Hippocampal formation (tissue), 2 donors: ENCODE data around the gene ANKRD55.
A peak's percentile ranks its signal among the peaks of the same experiment; 100 is the strongest.
"Not testable (repeated sequence)": the region's sequence is repeated elsewhere in the genome, so short reads cannot be mapped to it uniquely, and the experiment has no call there.

Experiments
- DNase-seq, 2 donors: peaks; one replicate each; lab custom pipeline; 2025; lab: John Stamatoyannopoulos, UW

Gene ANKRD55

DNA sequence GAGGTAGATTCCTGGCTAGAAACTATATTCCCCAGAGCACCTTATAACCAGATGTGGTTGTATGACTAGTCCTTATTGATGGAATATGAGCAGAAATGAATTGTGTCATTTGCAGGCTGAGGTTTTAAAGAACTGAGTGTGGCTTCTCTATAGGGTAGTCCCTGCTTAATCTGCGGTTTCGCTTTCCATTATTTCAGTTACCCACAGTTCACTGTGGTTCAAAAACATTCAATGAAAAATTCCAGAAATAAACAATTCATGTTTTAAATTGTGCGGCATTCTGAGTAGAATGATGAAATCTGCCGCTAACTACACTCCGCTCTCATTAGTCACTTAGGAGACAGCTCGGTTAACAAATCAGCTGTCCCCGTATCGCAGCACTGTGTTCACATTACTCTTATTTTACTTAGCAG, 65.1 kb downstream of the ANKRD55 start:
- no peak for DNase-seq

DNA sequence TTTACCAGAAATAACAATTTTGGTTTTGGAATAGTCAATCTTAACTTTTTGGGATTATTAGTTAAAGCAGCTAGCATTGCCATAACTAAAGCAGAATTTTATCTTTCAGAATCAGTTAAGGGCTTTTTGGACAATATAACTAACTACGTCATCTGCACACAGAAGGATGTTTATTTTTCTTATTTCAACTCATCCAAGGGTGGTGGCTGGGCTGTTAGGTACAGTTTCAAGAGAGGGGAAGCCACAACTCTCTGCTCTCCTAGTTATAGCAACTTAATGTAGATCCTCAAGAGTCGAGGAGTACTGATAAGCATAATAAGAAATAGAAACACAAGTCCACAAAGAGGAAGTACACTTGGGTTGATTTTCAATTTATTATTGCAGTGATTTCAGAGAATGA, 65.6 kb downstream of the ANKRD55 start:
- DNase-seq, result no peak

DNA sequence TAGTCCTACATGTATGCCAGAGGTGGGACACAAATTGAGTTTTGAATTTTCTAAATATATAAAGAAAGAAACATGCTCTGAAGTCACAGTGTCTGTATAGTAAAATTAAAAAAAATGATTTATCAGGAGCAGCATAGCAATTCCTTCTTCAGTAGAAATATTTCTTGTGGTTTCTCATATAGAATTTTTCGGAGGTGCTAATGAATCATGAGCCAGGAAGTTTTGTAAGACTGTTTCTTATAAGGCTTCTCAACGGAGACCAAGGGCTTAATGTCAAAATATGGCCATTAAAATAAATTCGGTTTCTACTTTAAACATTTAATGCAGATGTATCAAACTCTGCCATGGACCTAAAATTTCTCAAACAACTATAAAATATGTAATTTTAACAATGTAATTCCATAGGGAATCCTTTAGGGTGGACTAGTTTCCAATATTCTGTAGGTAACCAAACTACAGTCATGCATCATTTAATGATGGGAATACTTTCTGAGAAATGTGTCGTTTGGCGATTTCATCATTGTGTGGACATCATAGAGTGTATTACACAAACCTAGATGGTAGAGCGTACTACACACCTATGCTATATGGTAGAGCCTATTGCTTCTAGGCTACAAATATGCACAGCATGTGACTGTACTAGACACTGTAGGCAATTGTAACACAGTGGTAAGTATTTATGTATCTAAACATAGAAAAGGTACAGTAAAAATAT, 66.3 kb downstream of the ANKRD55 start:
- no peak for DNase-seq

DNA sequence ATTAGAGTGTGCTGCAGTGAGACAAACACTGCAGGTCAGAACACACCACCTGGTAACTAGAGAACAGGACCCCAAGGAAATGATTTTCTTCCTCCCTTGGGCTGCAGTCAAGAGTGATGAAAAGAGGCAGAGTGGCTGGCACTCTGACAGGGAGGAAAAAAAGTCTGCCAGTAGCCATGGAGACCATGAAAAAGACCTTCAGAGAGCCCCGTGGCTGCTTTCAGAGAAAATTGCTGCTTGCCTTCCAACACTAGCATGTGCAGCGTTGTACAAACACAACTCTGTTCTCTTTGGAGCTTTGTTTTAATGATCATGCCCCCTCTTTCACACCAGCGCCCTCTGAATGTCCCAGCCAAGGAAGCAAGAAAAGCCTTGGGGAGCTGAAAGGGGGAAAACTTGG, 68.8 kb downstream of the ANKRD55 start:
- peak; percentile 59 to 77 for DNase-seq

DNA sequence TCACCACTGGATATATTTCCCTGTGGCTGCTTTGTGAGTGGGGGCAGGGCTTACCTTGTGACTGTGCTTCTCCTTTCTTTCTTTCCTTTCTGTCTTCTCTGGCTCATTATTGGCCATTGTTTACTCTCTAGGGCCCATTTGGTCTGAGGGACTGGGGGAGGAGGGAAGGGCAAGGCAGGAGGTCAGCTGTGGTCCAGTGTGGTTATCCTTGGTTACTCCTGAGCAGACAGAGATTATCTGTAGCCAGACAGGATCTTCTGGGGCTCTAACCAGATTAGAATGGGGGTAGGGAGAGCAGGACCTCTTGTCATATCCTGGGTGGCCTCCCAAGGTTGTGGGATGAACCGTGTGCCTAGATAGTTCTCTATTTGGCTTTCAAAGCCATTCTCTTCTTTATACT, 71.2 kb downstream of the ANKRD55 start:
- no peak for DNase-seq

DNA sequence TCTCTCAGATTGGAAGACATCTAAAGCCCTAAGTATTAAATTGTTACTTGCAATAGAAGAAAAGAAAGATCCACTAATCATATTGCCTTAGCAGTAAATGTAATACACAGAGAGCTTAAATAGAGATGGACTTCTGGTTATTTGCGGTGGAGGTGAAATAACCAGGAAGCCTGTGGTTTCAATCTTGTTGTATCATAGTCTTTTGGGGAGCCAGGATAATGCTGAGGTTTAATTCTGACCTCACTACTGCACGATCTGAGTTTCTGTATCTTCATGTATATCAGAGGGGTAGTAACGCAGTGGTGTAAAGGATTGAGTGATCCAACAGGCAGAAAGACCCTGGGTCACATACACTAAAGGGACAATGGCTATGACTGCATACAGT, 71.7 kb downstream of the ANKRD55 start:
- DNase-seq, result no peak

DNA sequence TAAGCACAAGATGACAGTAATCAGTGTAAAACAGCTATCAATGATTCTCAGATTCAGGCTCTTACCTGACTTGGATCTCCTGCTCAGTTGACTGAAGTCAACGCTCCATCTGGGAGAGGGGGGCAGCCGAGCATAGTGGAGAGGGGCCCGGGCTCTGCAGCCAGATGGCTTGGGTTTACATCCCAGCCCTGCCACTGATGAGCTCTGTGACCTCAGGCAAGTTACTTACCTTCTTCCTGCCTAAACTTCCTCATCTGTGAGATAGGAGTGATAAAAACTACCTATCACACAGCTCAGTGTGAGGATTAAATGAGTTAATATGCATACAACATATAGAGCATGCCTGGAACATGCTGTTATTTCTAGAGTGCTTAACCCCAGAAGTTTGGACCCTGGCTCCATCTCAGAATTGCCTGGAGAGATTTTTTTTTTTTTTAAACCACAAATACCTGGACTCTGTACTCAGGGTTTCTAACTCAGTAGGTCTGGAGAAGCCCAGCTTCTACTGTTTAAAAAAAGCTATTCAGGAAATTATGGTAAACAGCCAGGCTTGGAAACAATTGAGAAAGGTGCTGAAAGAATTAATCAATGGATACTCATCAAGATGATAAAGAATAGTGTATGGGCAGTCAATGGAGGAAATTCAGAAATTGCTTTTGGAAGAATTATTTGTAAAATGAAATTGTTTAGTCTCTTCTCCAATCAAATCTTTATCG, 72.2 kb downstream of the ANKRD55 start:
- no peak for DNase-seq

DNA sequence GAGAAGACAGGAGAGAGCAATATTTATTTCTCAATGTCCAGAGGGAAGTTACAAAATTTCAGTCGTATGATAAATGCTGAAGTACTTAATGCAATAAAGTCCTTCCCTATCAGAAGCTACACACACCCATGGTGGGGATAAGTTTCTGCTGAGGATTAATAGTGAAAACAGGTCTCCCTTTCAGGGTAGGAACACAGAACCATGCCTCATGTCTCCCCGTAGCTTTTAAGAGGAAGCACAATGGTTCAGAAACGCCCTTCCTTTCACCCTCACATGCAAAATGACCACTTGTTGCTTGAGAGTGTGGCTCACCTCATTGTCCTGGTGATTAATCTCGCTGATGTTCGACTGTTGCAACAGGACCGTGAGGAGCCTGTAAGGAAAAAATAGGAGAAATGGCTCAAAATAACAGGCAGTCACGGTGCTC, 73.6 kb downstream of the ANKRD55 start:
- DNase-seq, result no peak

DNA sequence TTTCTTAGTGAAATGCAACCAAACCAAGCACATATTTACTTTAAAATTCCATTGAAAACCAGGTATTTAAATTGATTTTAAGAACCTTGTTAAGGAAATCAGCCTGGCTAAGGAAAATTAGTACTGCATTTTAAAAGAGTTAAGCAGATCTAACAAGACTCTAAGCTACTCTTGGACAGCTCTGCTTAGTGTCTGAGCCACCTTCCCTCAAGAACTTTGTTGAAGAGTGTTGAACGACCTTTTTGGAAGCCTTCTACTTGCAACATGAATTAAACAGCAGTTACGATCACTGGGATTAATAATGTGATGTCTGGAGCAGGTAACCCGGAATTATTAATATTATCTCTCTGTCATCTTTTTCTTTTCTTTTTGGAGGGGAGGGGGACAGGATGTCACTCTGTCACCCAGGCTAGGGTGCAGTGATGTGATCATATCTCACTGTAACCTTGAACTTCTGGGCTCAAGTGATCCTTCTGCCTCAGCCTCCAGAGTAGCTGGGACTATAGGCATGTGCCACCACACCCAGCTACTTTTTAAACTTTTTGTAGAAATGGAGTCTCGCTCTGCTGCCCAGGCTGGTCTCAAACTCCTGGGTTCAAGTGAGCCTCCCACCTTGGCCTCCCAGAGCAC, 74.7 kb downstream of the ANKRD55 start:
- DNase-seq, result no peak

DNA sequence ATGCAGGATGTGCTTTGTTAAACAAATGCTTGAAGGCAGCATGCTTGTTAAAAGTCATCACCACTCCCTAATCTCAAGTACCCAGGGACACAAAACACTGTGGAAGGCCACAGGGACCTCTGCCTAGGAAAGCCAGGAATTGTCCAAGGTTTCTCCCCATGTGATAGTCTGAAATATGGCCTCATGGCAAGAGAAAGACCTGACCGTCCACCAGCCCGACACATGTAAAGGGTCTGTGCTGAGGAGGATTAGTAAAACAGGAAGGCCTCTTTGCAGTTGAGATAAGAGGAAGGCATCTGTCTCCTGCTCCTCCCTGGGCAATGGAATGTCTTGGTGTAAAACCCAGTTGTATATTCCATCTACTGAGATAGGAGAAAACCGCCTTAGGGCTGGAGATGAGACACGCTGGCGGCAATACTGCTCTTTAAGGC, 75.9 kb downstream of the ANKRD55 start:
- not testable (repeated sequence) for DNase-seq

DNA sequence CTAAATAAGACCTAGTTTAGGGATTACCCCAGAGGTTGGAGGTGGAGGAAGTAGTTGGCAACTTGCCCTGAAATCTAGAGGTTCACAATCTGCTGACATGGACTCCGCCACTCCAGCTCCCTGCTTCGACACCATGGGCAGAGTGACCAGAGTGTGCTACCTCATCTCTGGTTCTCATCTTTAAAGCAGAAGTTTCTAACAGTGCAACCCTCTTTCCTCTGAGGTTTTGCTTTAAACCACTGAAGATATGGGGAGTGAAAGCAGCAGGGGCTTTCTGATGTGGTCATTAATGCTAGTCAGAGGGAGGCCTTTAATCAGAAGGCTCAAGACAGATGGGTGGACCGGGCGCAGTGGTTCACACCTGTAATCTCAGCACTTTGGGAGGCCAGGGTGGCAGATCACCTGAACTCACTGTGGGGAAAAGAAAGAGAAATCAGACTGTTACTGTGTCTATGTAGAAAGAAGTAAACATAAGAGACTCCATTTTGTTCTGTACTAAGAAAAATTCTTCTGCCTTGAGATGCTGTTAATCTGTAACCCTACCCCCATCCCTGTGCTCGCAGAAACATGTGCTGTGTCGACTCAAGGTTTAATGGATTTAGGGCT, 76.4 kb downstream of the ANKRD55 start:
- DNase-seq, result not testable (repeated sequence)

DNA sequence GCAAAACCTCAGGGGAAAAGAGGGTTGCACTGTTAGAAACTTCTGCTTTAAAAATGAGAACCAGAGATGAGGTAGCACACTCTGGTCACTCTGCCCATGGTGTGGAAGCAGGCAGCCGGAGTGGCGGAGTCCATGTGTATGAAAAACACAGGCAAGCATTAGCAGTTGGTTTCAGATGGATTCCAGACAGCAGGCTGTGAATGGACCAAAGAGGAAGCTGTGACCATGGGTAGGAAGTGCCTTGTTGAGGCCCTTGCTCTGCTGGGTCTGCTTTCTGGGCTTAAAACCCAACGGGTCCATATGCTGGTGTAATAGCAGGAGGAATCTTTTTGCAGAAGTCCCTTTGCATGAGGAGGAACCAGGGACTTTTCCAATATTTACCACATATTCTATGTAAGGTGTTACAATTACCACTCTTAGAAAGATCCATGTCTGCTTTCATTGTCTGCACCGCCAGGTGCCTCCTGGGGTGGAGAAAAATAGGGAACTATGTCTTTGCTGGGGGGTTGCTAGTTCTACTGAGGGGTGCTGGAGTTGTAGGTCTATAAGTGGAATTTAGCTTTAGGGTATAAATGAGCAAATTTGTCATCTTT, 77.0 kb downstream of the ANKRD55 start:
- peak; percentile 19 to 42 for DNase-seq

DNA sequence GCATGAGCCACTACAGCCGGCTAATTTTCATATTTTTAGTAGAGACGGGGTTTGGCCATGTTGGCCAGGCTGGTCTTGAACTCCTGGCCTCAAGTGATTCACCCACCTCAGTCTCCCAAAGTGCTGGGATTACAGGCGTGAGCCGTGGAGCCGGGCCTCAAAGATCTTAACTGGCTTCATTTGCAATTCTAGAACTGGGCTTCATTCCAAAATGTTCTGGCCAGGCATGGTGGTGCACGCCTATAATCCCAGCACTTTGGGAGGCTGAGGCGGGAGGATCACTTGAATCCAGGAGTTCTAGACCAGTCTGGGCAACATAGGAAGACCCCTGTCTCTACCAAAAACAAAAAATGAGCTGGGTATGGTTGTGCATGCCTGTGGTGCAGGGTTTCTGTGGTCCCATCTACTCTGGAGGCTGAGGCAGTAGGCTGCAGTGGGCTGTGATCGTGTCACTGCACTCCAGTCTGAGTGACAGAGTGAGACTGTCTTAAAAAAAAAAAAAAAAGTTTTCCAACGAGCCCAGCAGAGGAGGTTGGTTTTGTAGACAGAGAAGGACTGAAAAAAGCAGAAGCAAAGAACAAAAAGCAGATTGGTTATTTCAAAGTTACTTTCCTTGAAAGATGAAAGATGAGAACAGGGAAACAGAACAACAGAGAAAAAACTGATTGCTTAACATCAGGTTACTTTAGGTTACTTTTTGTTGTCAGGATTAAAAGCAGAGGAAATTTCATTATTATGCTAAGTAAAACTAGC, 78.2 kb downstream of the ANKRD55 start:
- DNase-seq, result peak in 1 of 2 donors; percentile 18

DNA sequence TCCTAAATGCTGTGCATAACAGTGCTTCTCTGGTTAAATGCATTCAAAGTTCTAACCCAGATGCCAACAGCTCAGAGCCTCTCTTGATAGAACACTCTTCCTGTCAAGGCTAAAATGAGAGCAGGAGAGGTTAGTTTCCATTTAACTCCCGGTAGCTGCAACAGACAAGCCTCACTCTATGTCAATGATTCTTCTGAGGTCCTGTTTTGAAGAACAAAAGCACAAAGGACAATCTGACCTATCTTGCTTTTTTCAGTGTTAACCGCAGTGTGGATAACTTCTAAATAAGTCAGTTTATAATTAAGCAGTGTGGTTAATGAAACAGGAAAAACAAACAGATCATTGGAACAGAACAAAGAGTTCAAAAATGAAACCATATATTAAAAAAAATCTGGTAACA, 80.7 kb downstream of the ANKRD55 start:
- no peak for DNase-seq

DNA sequence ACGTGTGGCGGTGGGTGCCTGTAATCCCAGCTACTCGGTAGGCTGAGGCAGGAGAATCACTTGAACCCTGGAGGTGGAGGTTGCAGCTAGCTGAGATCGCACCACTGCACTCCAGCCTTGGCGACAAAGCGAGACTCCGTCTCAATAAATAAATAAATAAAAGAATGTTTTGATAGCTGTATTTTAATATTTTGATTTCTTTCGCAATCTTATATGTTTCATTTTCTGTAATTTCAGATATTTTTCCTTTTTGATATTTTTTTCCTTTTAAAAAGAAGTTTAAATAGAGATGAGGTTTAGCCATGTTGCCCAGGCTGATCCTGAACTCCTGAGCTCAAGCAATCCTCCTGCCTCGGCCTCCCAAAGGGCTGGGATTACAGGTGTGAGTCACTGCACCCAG, 82.4 kb downstream of the ANKRD55 start:
- DNase-seq, result not testable (repeated sequence)

DNA sequence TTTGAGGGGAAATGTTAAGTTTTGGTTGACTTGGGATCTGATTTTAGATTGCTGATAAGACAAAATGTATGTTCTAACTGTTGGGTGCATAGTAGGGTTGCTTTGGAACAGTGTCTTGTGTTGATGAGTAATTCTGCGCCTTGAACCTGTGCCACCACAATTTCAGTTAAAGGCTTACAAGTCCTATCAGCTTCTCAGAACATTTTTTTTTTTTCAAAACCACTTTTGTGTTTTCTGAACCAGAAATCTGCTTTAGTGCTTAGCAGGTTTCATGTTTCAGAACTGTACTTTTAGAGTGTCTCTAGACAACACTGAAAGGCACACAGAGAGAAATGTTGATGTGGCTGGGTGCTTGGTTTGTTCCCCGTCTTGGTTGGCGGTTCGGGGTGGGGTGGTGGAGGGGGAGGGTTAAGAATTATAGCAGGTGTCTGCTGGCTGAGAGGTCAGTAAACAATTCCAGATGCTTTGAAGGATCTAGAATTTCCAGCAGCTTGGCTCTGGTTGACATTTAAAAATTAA, 84.6 kb downstream of the ANKRD55 start:
- DNase-seq, result no peak

DNA sequence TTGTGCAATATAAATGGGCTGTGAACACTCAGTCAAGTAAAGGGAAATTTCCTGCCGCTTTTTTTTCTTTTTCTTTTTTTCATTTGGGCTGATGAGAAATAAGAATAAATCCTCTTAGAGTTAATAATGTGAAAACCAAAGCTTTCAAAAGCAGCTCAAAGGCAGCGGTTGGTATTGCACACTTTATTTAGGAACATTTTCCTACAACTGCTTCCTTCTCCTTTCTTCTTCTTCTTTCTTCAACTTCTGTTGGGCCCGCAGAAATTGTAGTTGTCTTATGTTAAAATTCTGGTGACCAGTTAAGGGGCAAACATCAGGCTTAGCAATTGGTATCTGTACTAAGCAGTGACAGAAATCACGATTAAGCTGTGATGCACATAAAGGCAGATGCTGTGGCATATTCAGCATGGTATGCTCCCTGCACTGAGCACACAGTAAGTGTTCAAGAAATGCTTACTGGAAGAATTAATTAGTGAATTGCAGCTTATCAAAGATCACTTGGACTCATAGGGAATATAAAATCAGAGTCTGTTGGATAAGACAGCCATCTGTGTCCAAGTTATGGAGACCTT, 85.4 kb downstream of the ANKRD55 start:
- DNase-seq, result no peak

DNA sequence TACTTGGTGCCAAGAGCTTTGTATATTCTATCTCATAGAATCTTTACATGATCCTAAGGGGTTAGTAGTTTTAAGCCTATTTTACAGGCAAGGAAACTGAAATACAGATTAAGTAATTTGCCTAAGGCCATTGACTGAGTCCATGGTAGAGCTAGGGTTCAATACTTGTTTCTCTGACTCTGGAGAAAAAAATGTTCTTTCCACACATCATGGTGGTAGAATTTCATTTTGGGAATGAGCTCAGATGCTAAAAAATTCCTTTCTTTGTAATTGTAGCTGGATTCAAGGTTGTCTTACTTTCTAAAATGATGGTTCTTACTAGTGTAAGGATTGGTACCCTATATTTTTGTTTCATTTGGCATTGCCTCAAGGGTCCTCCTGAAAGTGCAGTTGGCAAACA, 86.0 kb downstream of the ANKRD55 start:
- no peak for DNase-seq

DNA sequence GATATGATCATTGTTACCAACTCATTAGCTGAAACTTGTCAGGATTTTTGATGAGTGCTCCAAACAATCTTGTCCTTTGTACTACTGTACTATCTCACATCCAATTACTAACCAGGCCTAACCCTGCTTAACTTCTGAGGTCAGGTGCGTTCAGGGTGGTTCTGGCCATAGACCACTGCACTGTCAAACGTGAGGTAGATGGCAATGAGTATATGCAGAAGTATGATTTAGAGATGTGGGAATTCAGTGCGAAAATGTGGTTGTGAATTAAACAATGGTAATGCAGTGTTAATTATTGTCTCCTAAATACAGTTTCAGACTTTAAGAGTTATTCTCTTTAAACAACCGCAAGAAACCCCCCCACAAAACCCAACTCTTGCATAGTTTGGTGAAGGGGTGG, 86.5 kb downstream of the ANKRD55 start:
- no peak for DNase-seq

DNA sequence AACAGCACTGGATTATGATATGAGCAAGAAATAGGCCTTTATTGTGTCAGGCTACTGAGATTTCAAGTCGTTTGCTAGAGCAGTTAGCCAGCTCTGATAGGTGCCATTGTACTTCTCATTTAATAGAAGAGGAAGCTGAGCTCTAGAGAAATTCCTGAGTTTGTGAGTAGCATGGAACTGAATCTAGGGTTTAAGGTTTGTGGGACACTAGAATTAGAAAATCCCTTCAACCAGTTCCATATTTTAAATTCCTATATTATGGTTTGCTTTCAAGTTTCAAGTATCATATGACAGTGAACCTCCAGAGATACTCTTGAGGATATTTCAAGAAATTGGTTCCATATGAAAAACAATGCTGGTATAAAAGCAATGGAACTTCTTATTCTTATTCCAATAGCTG, 87.6 kb downstream of the ANKRD55 start:
- no peak for DNase-seq

DNA sequence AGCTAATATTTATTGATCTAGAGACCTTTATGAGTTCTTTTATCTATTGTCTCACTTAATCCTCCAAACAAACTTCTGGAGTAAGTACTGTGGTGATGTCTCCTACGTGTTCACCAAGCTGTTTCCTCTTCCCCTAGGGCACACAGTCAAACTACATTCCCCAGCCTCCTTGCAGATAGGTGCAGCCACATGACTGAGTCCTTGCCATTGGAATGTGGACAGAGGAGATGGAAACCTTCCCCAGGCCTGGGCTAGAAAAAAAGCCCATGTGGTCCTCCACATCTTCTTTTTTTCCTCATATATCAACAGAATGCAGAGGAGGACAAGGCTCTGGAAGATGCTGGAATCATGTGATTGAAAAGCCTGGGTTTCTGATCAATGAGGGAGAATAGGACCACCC, 88.0 kb downstream of the ANKRD55 start:
- no peak for DNase-seq
